ENCODE results near the gene SLC4A7. TPM values are rescaled to one million over a fixed set of nuclear protein-coding genes. Genes with fewer than 3 reads are reported as not detected.

Gene SLC4A7
- total RNA-seq, 1 donor from 2014 or later = 15.0 TPM

GRCh38 chr3:27526614-27527315, 42.6 kb upstream of the SLC4A7 start:
- Histone ChIP-seq H3K36me3 (no peaks in the 10 kb centered on the region), H3K27me3 (no peaks in the 10 kb centered on the region), H3K27ac (no peak overlapping the region), H3K4me1 (peaks cover 22% of the 10 kb centered on the region), H3K9me3 (no peaks in the 10 kb centered on the region), H3K4me3 (no peak overlapping the region)
- intact Hi-C loops (cut with DNase I) = no loop called here
- no peak for TF ChIP-seq CTCF (IDR thresholded peaks at IDR 0.05)
- ATAC-seq (no peak), DNase-seq (no peak)

GRCh38 chr3:27521872-27522265, 37.7 kb upstream of the SLC4A7 start:
- Histone ChIP-seq H3K4me1 (peaks cover 24% of the 10 kb centered on the region), H3K9me3 (no peaks in the 10 kb centered on the region), H3K36me3 (no peaks in the 10 kb centered on the region), H3K4me3 (no peak overlapping the region), H3K27me3 (no peaks in the 10 kb centered on the region), H3K27ac (peak overlapping the region; percentile 8)
- DNase-seq = no peak
- no peak for ATAC-seq
- intact Hi-C loops (cut with DNase I) = no loop called here
- TF ChIP-seq CTCF (IDR thresholded peaks at IDR 0.05) = no peak

- peak; percentile 89 for ATAC-seq
- no peak for DNase-seq
- peak overlapping the region; percentile 8 for H3K27ac ChIP-seq
- no peak for TF ChIP-seq CTCF (IDR thresholded peaks at IDR 0.05)
- no peaks in the 10 kb centered on the region for H3K27me3 ChIP-seq
- intact Hi-C loops (cut with DNase I) = no loop called here
- no peak overlapping the region for H3K4me3 ChIP-seq
- no peaks in the 10 kb centered on the region for H3K9me3 ChIP-seq
- H3K36me3 ChIP-seq = no peaks in the 10 kb centered on the region
- H3K4me1 ChIP-seq = peaks cover 24% of the 10 kb centered on the region
These were observed 37.1 kb upstream of the SLC4A7 start for GRCh38 chr3:27521179-27521871.

GRCh38 chr3:27511724-27512422, 27.7 kb upstream of the SLC4A7 start:
- intact Hi-C loops (cut with DNase I) = no loop called here
- H3K27me3 ChIP-seq = no peaks in the 10 kb centered on the region
- no peak overlapping the region for H3K4me3 ChIP-seq
- H3K4me1 ChIP-seq = no peaks in the 10 kb centered on the region
- DNase-seq = no peak
- H3K9me3 ChIP-seq = no peaks in the 10 kb centered on the region
- TF ChIP-seq CTCF (IDR thresholded peaks at IDR 0.05) = no peak
- H3K27ac ChIP-seq = no peak overlapping the region
- peak; percentile 41 for ATAC-seq
- H3K36me3 ChIP-seq = no peaks in the 10 kb centered on the region

DNA sequence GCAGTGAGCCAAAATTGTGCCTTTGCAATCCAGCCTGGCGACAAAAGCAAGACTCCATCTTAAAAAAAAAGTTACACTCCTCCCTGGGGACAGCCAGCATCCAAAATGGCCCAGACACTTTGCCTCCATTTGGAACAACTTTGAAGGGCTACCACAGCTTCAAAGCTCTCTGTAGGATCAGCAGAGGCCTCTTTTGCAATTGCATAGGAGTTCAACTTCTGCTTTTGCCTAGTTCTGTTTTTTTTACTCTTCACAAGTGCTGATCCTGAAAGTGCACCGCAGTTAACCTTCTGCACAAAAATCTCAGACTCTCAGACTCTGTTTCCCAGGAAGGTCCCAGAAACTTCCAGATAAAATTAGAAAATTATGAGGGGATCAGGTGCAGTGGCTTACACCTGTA, 25.2 kb upstream of the SLC4A7 start:
- intact Hi-C loops (cut with DNase I) = no loop called here

More for the DNA sequence above, 25.2 kb upstream of the SLC4A7 start:
- ATAC-seq = peak; percentile 78
- no peak for TF ChIP-seq CTCF (IDR thresholded peaks at IDR 0.05)
- no peak for DNase-seq
- Histone ChIP-seq H3K4me1 (peaks cover 5% of the 10 kb centered on the region), H3K36me3 (no peaks in the 10 kb centered on the region), H3K4me3 (no peak overlapping the region), H3K9me3 (no peaks in the 10 kb centered on the region), H3K27ac (no peak overlapping the region), H3K27me3 (no peaks in the 10 kb centered on the region)

Data from upper lobe of right lung (tissue), 1 donor.